ENCODE results near the gene SIDT2. TPM values are rescaled to one million over a fixed set of nuclear protein-coding genes. Genes with fewer than 3 reads are reported as not detected.

SIDT2 gene
- total RNA-seq, 1 donor from 2014 or later = 23.6 TPM

DNA sequence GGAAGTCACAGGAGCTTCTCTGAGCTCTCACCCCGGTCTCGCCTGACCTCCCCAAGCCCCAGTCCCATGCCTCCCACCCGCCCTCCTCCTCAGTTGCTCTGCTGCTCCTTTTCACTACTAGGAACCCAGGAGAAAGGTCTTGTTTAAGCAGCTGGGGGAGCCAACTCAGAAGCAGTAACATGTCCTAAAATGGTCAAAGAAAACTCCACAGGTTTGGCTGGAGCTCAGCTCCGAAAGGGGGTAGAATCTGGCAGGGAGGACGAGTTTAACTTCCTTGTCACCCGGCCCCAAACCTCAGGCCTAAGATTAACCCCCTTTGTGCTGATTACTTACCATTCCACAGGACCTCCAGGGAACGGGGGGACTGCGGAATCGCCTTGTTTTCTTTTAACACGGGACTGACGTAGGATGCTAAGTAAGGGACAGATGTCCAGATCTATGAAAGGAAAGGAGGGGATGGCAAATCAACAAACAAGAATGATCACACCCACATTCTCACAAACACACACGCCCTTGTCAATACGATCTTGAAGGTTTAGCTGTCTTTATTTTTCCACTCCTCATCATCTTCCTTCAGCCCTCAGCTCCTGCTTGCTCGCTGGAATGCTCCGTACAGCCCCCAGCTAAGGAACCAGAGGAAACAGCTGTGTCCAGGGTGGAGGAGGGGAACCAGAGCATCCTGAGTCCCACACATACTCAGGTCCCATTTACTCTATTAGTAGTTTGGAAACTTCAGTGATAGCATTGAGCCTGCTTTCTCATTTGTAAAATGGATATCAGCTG is 39.8 kb downstream of the SIDT2 start:
- peaks cover 5% of the 10 kb centered on the region for H3K36me3 Mint-ChIP-seq (ENCODE audit: unreplicated experiment)

GRCh38 chr11:117219001-117219400 is 40.5 kb downstream of the SIDT2 start:
- H3K27me3 Mint-ChIP-seq (ENCODE audit: unreplicated experiment) = no peaks in the 10 kb centered on the region
- peaks cover 6% of the 10 kb centered on the region for H3K4me1 Mint-ChIP-seq (ENCODE audit: low read depth, unreplicated experiment)
- no peak for DNase-seq
- H3K9me3 Mint-ChIP-seq (ENCODE audit: unreplicated experiment) = no peaks in the 10 kb centered on the region
- TF ChIP-seq, protein P1, sequence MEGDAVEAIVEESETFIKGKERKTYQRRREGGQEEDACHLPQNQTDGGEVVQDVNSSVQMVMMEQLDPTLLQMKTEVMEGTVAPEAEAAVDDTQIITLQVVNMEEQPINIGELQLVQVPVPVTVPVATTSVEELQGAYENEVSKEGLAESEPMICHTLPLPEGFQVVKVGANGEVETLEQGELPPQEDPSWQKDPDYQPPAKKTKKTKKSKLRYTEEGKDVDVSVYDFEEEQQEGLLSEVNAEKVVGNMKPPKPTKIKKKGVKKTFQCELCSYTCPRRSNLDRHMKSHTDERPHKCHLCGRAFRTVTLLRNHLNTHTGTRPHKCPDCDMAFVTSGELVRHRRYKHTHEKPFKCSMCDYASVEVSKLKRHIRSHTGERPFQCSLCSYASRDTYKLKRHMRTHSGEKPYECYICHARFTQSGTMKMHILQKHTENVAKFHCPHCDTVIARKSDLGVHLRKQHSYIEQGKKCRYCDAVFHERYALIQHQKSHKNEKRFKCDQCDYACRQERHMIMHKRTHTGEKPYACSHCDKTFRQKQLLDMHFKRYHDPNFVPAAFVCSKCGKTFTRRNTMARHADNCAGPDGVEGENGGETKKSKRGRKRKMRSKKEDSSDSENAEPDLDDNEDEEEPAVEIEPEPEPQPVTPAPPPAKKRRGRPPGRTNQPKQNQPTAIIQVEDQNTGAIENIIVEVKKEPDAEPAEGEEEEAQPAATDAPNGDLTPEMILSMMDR (IDR thresholded peaks at IDR 0.05; ENCODE audit: partially characterized antibody, unreplicated experiment) = no peak
- no peak overlapping the region for H3K27ac Mint-ChIP-seq (ENCODE audit: unreplicated experiment)
- no peak overlapping the region for H3K4me3 Mint-ChIP-seq (ENCODE audit: unreplicated experiment)
- peaks cover 5% of the 10 kb centered on the region for H3K36me3 Mint-ChIP-seq (ENCODE audit: unreplicated experiment)

More for the DNA sequence above, 39.8 kb downstream of the SIDT2 start:
- no peak overlapping the region for H3K4me3 Mint-ChIP-seq (ENCODE audit: unreplicated experiment)
- H3K9me3 Mint-ChIP-seq (ENCODE audit: unreplicated experiment) = no peaks in the 10 kb centered on the region
- TF ChIP-seq, protein P1 (IDR thresholded peaks at IDR 0.05; ENCODE audit: partially characterized antibody, unreplicated experiment) = no peak
- H3K27me3 Mint-ChIP-seq (ENCODE audit: unreplicated experiment) = no peaks in the 10 kb centered on the region
- no peak for DNase-seq
- peaks cover 6% of the 10 kb centered on the region for H3K4me1 Mint-ChIP-seq (ENCODE audit: low read depth, unreplicated experiment)
- no peak overlapping the region for H3K27ac Mint-ChIP-seq (ENCODE audit: unreplicated experiment)

DNA sequence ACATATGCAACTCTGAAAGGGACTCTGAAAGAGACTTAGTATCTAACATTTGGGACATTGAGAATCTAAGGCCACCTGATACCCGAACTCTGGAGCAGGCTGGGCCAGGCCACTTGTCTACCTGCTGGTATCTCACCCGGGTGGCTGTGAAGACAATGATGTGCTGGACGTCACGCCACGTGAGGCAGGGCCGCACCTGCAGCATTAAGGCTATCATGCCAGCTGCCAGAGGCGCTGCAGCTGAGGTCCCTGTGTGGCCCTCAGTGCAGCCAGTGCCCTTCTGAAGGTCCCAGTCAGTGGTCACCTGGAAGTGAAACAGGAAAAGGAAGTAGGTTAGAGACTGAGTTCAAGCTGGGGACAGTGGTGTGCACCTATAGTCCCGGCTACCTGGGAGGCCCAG is 40.9 kb downstream of the SIDT2 start:
- Mint-ChIP-seq H3K9me3 (ENCODE audit: unreplicated experiment) (no peaks in the 10 kb centered on the region), H3K27me3 (ENCODE audit: unreplicated experiment) (no peaks in the 10 kb centered on the region), H3K4me1 (ENCODE audit: low read depth, unreplicated experiment) (peaks cover 6% of the 10 kb centered on the region), H3K4me3 (ENCODE audit: unreplicated experiment) (no peak overlapping the region), H3K36me3 (ENCODE audit: unreplicated experiment) (peaks cover 4% of the 10 kb centered on the region), H3K27ac (ENCODE audit: unreplicated experiment) (no peak overlapping the region)
- DNase-seq = no peak
- TF ChIP-seq, protein P1 (IDR thresholded peaks at IDR 0.05; ENCODE audit: partially characterized antibody, unreplicated experiment) = no peak

DNA sequence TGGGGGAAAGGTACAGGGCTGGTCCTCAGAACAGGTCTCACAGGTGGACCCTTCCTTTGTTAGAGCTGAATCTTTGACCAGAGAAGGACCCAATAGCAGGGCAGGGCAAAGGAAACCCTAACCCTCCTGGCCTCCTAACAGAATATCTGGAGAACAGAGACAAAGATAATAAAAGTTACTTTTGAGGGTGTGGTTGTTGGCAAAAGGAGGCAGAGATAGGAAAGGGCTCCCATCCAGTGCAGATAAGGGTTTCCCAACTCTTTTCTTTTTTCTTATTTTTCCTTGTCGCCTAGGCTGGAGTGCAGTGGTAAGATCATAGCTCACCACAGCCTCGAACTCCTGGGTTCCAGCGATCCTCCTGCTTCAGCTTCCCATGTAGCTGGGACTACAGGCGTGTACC is 41.5 kb downstream of the SIDT2 start:
- peaks cover 1% of the 10 kb centered on the region for H3K27me3 Mint-ChIP-seq (ENCODE audit: unreplicated experiment)
- H3K27ac Mint-ChIP-seq (ENCODE audit: unreplicated experiment) = no peak overlapping the region
- no peaks in the 10 kb centered on the region for H3K36me3 Mint-ChIP-seq (ENCODE audit: unreplicated experiment)
- no peaks in the 10 kb centered on the region for H3K9me3 Mint-ChIP-seq (ENCODE audit: unreplicated experiment)
- peaks cover 9% of the 10 kb centered on the region for H3K4me1 Mint-ChIP-seq (ENCODE audit: low read depth, unreplicated experiment)
- DNase-seq = no peak
- TF ChIP-seq, protein P1 (IDR thresholded peaks at IDR 0.05; ENCODE audit: partially characterized antibody, unreplicated experiment) = no peak
- H3K4me3 Mint-ChIP-seq (ENCODE audit: unreplicated experiment) = no peak overlapping the region

DNA sequence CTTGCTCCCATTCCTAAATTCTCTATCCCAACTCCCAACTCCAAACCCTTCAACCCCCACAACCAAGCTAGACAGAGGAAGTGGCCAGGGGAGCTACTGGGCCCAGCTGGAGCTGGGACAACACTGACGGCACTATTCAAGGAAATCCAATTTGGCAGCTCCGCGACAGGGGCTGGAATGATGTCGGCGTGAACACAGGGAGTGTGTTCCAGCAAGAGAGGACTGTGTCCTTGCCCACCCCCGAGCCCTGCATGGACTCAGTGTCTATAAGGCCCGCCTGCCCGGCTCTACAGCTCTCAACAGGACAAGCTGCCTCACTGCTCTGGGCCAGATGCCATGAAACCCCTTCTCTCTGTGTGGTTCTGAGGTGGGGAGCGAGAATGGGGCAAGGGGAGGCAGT is 42.0 kb downstream of the SIDT2 start:
- DNase-seq = no peak

More for the DNA sequence above, 42.0 kb downstream of the SIDT2 start:
- TF ChIP-seq, protein P1 (IDR thresholded peaks at IDR 0.05; ENCODE audit: partially characterized antibody, unreplicated experiment) = no peak
- Mint-ChIP-seq H3K27me3 (ENCODE audit: unreplicated experiment) (peaks cover 2% of the 10 kb centered on the region), H3K4me3 (ENCODE audit: unreplicated experiment) (no peak overlapping the region), H3K4me1 (ENCODE audit: low read depth, unreplicated experiment) (peaks cover 9% of the 10 kb centered on the region), H3K9me3 (ENCODE audit: unreplicated experiment) (no peaks in the 10 kb centered on the region), H3K27ac (ENCODE audit: unreplicated experiment) (no peak overlapping the region), H3K36me3 (ENCODE audit: unreplicated experiment) (no peaks in the 10 kb centered on the region)
